ENCODE data around the gene SRRM4.

GRCh38 chr12:119013023-119013422 lies 31.7 kb downstream of the SRRM4 start:
- TF ChIP-seq POLR2A (IDR thresholded peaks at IDR 0.05) (no peak), CTCF (IDR thresholded peaks at IDR 0.05 in 4 of 5, conservative IDR thresholded peaks at IDR 0.05 in 1 of 5) (no peak)
